Measurements from ENCODE around the gene EML3.
A peak's percentile ranks its signal among the peaks of the same experiment; 100 is the strongest.
"Not testable (repeated sequence)": the region's sequence is repeated elsewhere in the genome, so short reads cannot be mapped to it uniquely, and the experiment has no call there.

Gene EML3

GRCh38 chr11:62612366-62613290 is at the start of gene EML3, which contains the start of gene ROM1:
Gene EML3, minus strand, starts transcription at chr11:62612775. Its CDS starts 318 bp downstream, at chr11:62612457.
Gene ROM1, plus strand, starts transcription at chr11:62613257. Its CDS starts 25 bp downstream, at chr11:62613282.
- no peak for FAIRE-seq

GRCh38 chr11:62656796-62657429 is 44.3 kb upstream of the EML3 start:
- no peak for FAIRE-seq

- no peak for FAIRE-seq
These were observed 41.7 kb upstream of the EML3 start for GRCh38 chr11:62654297-62654696.

GRCh38 chr11:62652161-62653006 is 39.8 kb upstream of the EML3 start:
- no peak for FAIRE-seq

- not testable (repeated sequence) for FAIRE-seq
These were observed 37.7 kb upstream of the EML3 start for GRCh38 chr11:62650283-62650682.

- no peak for FAIRE-seq
These were observed 36.9 kb upstream of the EML3 start for GRCh38 chr11:62649486-62649885.

- FAIRE-seq, result no peak
These were observed 36.4 kb upstream of the EML3 start for GRCh38 chr11:62648967-62649364.

- no peak for FAIRE-seq
These were observed 35.8 kb upstream of the EML3 start for GRCh38 chr11:62648185-62648966.

GRCh38 chr11:62647609-62648005 is 35.0 kb upstream of the EML3 start:
- no peak for FAIRE-seq

GRCh38 chr11:62646825-62647608 is 34.4 kb upstream of the EML3 start:
- FAIRE-seq, result no peak

GRCh38 chr11:62645946-62646824 is 33.6 kb upstream of the EML3 start, which contains the start of gene GANAB:
Gene GANAB, minus strand, starts transcription at chr11:62646613. Its CDS starts 14 bp downstream, at chr11:62646599.
- peak; percentile 55 for FAIRE-seq

GRCh38 chr11:62645671-62645945 is 33.0 kb upstream of the EML3 start:
- no peak for FAIRE-seq

- no peak for FAIRE-seq
These were observed 31.6 kb upstream of the EML3 start for GRCh38 chr11:62644220-62644619.

GRCh38 chr11:62632492-62632891 is 19.9 kb upstream of the EML3 start:
- no peak for FAIRE-seq

- no peak for FAIRE-seq
These were observed 15.1 kb upstream of the EML3 start for GRCh38 chr11:62627713-62628112.

GRCh38 chr11:62622476-62623089 is 10.0 kb upstream of the EML3 start:
- no peak for FAIRE-seq

- FAIRE-seq, result peak; percentile 61
These were observed 9.2 kb upstream of the EML3 start, which contains the start of gene B3GAT3 for GRCh38 chr11:62621567-62622470. Gene B3GAT3, minus strand, starts transcription at chr11:62621986. Its CDS starts 39 bp downstream, at chr11:62621947.

GRCh38 chr11:62621027-62621566 is 8.5 kb upstream of the EML3 start:
- FAIRE-seq, result no peak
